HG03575 (cell line): ENCODE results near the gene DIP2A.
"Not testable (repeated sequence)": the region's sequence is repeated elsewhere in the genome, so short reads cannot be mapped to it uniquely, and the experiment has no call there.

Experiments
- ATAC-seq: cut with Tn5 transposase; IDR thresholded peaks from one replicate; pipeline ENCODE4 v1.9.1; 2021; ENCODE audit not compliant: unreplicated experiment, insufficient number of reproducible peaks, low FRiP score; ENCODE audit errors: extremely low read depth

Gene DIP2A

DNA sequence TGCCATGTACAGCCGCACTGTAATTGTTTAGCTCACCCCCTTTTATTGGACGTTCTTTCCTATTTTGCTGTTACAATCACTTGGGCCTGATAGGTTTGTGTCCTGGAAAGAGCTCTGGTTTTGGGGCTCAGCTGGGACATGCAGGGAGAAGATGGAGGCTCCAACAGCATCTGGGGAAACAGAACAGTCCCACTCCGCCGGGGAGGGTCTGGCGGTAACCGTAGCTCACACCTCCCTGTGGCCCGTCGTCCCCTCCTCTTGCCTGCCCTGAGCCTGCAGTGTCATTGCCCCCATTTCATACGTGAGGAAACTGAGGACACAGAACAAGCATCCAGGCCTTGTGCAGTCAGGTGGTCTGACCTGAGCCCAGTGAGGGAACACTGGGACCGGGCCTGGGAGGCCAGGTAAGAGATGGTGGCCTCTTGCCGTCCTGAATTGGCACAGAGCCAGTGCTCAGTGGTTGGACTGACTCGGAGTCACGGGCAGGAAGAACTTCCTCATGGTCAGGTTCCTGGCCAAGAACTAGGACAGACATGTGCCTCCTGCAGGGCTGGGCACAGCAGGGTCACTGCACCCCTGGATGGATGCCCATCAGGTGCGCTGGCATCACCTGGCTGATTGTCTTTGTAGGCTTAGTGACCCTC is 104.4 kb downstream of the DIP2A start:
- ATAC-seq, result no peak

DNA sequence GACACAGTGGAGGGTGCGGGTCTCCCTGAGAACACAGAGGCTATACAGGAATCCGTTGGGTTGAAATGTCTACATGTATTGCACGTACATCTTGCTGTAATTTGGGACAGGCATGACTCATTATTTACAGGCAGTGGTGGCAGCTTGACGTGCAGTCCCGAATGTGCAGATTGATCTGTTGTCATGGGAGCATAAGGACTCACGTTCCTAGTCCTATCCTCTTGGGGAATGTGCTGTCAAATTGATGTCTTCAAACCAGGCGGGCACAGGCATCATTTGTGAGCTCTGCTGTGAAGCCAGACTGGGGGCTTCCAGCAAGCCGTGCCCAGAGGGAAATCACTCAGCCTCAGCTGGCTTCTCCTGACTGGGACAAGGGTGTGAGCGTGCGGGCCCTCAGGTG is 105.7 kb downstream of the DIP2A start:
- no peak for ATAC-seq

DNA sequence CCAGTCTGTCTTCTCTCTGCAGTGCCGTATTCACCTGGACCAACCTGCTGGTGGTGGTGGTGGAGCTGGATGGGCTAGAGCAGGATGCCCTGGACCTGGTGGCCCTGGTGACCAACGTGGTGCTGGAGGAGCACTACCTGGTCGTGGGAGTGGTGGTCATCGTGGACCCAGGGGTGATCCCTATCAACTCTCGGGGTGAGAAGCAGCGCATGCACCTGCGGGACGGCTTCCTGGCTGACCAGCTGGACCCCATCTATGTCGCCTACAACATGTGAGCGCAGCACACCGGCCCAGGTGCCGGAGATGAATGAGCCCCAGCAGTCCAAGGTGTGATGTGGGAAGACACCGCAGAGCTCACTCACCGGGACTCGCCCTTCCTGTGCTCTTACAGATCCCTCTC is 108.7 kb downstream of the DIP2A start:
- ATAC-seq, result no peak

DNA sequence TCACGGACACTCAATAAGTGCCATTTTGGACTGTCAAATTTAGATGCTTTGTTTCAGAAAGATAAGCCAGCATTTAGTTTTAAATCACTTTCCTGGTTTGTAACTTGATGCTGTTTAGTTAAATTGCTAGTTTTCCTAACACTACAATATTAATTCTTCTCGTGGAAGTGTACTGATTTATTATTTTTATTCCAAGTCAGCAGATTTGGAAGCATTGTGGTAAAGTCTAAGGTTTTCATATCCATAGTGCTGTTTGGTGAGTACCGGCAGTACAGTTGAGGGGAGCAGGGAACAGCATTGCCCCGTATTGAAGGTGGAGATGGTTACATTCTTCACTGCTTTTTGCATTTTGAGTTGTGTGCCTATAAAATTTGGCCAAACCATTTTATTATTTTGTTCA is 109.9 kb downstream of the DIP2A start:
- ATAC-seq, result no peak

DNA sequence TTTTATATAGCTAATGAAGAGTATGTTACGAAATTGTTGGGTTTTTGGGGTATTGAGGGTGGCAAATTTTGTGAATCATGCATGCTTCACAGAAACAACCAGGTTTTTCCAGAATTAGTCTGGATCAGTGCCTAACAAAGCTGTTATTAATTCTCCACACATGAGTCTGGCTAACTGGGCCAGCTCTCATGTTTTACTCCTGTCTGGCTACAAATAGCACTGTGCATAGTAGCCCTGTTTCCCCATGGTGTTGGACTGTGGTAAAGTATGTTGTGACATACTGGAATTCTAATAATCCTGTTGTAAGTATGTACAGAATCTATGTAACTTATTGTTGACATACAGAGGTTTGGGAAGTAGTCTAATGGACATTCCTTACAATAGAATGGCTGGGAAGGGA is 110.4 kb downstream of the DIP2A start:
- ATAC-seq, result no peak

GRCh38 chr21:46570119-46570518 is 111.4 kb downstream of the DIP2A start:
- no peak for ATAC-seq

DNA sequence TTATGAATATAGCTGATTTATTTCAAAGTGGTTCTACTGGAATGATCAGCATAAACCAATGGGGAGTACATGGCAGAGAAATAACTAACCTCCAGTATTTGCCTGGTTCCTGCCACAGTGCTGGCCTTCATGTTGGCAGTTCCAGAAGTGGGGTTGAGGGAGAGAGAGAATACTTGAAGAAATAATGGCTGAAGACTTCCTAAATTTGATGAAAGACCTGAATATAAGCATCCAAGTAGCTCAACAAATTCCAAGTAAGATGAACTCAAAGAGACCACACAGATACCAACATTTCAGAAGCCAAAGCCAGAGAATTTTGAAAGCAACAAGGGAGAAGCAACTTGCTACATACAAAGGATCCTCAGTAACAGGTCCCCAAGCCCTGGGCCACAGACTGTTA is 111.9 kb downstream of the DIP2A start:
- ATAC-seq, result no peak

DNA sequence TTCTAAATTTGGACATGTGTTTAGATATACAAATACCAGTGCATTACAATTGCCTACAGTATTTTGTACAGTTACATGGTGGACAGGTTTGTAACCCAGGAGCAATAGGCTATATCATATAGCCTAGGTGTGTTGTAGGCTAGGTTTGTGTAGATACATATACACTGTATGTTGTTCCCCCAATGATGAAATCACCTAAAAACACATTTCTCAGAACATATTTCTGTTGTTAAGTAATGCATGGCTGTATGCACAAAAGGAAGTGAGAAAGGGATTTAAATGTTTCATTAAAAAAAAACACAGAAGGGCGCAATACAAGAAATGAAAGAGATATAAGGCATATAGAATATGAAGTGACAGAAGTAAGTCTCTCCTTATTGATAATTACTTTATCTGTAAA is 114.2 kb downstream of the DIP2A start:
- ATAC-seq, result no peak

GRCh38 chr21:46577786-46578185 is 119.1 kb downstream of the DIP2A start:
- not testable (repeated sequence) for ATAC-seq

DNA sequence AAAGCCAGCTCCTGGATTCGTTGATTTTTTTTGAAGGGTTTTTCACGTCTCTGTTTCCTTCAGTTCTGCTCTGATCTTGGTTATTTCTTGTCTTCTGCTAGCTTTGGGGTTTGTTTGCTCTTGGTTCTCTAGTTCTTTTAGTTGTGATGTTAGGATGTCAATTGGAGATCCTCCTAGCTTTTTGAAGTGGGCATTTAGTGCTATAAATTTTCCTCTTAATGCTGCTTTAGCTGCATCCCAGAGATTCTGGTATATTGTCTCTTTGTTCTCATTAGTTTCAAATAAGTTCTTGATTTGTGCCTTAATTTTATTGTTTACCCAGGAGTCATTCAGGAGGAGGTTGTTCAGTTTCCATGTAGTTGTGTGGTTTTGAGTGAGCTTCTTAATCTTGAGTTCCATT is 120.7 kb downstream of the DIP2A start:
- ATAC-seq, result not testable (repeated sequence)

GRCh38 chr21:46581780-46582307 is 123.2 kb downstream of the DIP2A start:
- ATAC-seq, result no peak

DNA sequence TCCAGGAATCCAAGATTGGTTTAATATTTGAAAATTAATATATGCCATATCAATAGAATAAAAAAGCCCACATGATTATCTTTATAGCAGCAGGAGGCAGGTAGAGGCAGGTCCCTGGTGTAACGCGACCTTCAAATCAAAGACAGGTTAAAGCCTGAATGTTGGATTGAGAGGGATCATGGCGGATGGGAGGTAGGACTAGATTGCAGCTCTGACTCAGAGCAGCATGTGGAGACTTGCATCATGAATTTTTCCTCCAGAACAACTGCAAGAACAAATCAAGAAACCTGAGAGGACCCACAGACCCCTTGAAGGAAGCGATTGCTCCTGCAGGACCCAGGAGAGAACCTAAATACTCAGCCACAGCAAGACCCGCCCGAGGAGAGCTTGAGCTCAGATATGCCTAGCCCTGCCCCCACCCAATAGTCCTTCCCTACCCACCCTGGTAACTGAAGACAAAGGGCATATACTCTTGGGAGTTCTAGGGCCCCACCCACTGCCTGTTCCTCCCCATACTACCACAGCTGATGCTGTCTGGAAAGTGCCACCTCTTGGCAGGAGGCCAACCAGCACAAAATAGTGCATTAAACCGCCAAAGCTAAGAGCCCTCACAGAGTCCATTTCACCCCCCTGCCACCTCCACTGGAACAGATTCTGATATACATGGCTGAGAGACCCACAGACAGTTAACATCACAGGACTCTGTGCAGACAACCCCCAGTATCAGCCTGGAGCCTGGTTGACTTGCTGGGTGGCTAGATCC is 126.7 kb downstream of the DIP2A start:
- no peak for ATAC-seq

GRCh38 chr21:46594276-46594675 is 135.6 kb downstream of the DIP2A start:
- no peak for ATAC-seq

DNA sequence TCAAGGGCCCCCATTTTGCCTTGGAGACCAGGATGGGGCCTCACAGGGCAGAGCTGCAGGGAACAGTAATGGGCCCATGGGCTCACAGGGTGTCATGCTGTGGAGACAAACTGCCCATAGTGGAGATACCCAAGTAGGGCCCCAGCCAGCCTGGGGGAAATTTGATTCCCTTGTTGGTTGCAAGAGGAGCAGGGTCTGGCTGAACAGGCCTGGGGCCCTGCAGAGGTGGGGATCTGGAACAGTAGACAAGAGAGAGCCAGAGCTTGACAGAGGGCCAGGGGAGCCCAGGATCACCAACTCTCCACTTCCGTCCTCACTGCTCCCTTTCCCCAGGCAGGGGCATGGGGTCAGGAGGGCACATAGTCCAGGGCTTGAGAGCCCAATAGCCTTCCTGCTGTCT is 137.5 kb downstream of the DIP2A start:
- no peak for ATAC-seq

GRCh38 chr21:46597031-46597430 is 138.3 kb downstream of the DIP2A start:
- ATAC-seq, result no peak

DNA sequence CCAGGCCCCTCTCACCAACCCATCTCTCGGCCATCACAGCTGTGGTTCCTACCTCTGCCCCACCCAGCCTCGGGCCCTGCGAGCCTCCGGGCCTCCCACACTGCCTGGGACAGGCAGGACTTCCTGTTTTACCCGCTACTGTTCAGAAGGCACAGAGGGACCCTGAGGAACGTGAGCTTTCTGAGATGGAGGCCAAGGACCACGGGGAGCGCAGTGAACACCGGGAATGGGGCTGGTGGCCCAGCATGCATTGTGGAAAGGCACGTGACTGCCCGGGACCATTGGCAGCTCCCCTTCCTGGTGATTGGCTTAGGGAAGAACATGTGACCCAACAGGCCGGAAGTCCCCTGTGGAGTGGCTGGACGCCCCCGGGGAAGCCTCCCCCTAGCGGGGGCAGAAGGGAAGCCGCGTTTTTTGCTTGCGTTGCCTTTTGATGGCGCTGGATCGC is 139.2 kb downstream of the DIP2A start:
- no peak for ATAC-seq

DNA sequence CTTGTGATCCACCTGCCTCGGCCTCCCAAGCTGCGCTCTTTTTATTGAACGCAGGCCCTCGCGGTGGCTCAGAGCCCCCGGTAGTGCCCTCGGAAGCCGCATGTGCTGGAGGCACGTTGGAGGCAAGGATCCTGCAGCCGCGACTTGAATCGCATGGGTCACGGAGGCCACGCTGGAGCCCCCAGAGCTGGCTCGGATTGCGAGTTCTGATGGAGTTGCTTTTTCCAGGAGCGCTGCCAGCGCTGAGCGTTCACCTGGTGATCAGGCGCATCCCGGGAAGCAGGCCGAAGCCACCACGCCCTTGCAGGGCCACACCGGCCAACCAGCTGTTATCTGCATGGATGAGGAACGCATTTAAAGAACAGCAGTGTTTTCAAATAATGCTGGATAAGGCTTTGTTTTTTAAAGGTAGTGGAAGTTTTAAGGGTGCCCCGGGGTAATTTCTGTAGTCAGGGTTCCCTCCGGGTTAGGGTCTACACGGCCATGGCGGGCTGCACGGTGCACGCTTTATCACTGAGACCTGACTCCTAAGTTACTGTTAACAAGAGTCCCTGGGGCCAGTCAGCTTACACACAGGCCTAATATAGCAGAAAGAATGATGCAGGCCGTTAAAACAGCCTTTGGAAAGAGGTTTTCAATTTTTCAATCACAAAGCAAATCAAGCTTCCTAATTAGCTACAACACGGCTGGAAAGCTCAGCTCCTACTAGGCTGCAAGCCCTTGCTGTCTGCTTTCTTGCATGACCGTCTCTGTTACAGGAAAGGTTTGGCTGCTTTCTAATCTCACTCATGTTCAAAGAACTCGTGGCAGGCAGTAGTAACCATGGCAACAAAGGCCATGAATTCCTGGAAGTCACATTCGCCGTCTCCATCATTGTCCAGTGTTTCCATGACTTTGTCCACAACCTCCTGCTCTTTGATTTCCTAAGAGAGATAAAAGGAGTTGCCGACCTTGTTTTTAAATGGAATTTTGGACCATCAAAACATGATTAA is 140.2 kb downstream of the DIP2A start:
- no peak for ATAC-seq

DNA sequence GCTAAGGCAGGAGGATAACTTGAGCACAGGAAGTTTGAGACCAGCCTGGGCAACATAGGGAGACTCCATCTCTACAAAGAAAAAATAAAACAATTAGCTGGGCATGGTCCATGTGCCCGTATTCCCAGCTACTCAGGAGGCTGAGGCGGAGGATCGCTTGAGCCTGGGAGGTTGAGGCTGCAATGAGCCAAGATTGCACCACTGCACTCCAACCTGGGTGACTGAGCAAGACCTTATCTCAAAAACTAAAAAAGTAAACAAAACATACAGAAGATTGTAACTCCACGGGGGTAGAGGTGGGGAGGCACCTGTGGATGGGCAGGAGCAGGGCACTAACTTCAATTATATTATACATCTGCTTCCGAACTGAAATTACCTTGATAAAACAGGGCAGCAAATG is 141.6 kb downstream of the DIP2A start:
- ATAC-seq, result no peak

- ATAC-seq, result no peak
Measured at GRCh38 chr21:46600978-46601377, 142.3 kb downstream of the DIP2A start.
